ENCODE results near the gene PTPN4. TPM values are rescaled to one million over a fixed set of nuclear protein-coding genes. Genes with fewer than 3 reads are reported as not detected.
"Not testable (repeated sequence)": the region's sequence is repeated elsewhere in the genome, so short reads cannot be mapped to it uniquely, and the experiment has no call there.

The PTPN4 gene
- polyA plus RNA-seq, 3 donors, result 5.5 to 6.7 (median 5.7) TPM

DNA sequence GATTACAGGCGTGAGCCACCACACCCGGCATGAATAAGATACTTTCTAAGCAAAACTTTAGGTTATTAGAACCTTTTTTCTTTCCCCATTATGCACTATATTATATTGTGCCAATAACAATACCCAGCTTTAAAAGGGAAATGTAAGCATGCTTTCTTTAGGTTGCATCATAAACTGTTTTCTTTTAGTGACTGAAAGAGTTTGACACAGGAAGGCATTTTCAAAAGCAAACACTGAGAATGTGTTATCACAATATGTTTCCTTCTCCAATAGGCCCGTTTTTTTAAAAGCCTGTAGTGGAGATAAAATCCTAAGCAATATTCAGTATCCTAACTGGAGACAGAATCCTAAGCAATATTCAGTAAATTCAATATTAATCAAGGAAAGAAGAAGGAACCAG lies 236.4 kb downstream of the PTPN4 start:
- no peak overlapping the region for H2AFZ ChIP-seq (ENCODE audit: insufficient read depth, low read depth, low read length, poor library complexity, severe bottlenecking)
- intact Hi-C loops (cut with micrococcal nuclease), result no loop called here
- no peak overlapping the region for H3K4me3 ChIP-seq (replicated peaks in 1 of 3; ENCODE audit: low read depth in 2 of 3, low read length in 3 of 3)
- no peaks in the 10 kb centered on the region for H3K4me1 Mint-ChIP-seq
- no peak overlapping the region for H3K27ac ChIP-seq (ENCODE audit: low read depth in 1 of 2, low read length in 2 of 2)
- no peaks in the 10 kb centered on the region for H3K27me3 ChIP-seq (ENCODE audit: control insufficient read depth in 2 of 2, insufficient read depth in 2 of 2, low read length in 2 of 2)
- no peak overlapping the region for H3K27ac Mint-ChIP-seq
- H4K20me1 ChIP-seq (ENCODE audit: insufficient read depth, low read length), result no peaks in the 10 kb centered on the region
- H3K4me1 ChIP-seq (ENCODE audit: control insufficient read depth in 1 of 2, insufficient read depth in 2 of 2, low read length in 2 of 2), result no peaks in the 10 kb centered on the region
- no peaks in the 10 kb centered on the region for H3K36me3 ChIP-seq (replicated peaks in 1 of 2; ENCODE audit: control insufficient read depth in 1 of 2, insufficient read depth in 2 of 2, low read length in 2 of 2)
- no peak overlapping the region for H3K9ac ChIP-seq (ENCODE audit: insufficient read depth, low read length, poor library complexity, severe bottlenecking)
- no peak overlapping the region for H3K4me2 ChIP-seq (replicated peaks; ENCODE audit: extremely low read depth, low read length, poor library complexity, severe bottlenecking)
- DNase-seq, result no peak
- peaks cover 2 to 9% (median 4%) of the 10 kb centered on the region in 3 donors for H3K27me3 Mint-ChIP-seq (ENCODE audit: low read depth in 3 of 3)
- H3K4me3 Mint-ChIP-seq, result no peak overlapping the region
- peaks cover 0 to 3% of the 10 kb centered on the region in 2 donors for H3K9me3 ChIP-seq (replicated peaks in 1 of 2; ENCODE audit: control insufficient read depth in 1 of 2, insufficient read depth in 1 of 2, low read length in 2 of 2)
- WGBS (ENCODE audit: insufficient coverage), result no CpG with 5 or more reads among the region's 3 CpGs
- TF ChIP-seq, protein P1, sequence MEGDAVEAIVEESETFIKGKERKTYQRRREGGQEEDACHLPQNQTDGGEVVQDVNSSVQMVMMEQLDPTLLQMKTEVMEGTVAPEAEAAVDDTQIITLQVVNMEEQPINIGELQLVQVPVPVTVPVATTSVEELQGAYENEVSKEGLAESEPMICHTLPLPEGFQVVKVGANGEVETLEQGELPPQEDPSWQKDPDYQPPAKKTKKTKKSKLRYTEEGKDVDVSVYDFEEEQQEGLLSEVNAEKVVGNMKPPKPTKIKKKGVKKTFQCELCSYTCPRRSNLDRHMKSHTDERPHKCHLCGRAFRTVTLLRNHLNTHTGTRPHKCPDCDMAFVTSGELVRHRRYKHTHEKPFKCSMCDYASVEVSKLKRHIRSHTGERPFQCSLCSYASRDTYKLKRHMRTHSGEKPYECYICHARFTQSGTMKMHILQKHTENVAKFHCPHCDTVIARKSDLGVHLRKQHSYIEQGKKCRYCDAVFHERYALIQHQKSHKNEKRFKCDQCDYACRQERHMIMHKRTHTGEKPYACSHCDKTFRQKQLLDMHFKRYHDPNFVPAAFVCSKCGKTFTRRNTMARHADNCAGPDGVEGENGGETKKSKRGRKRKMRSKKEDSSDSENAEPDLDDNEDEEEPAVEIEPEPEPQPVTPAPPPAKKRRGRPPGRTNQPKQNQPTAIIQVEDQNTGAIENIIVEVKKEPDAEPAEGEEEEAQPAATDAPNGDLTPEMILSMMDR (IDR thresholded peaks at IDR 0.05), result no peak
- peaks cover 0 to 10% (median 2%) of the 10 kb centered on the region in 7 donors for H3K9me3 Mint-ChIP-seq
- H3K36me3 Mint-ChIP-seq, result no peaks in the 10 kb centered on the region
- H3K79me2 ChIP-seq (ENCODE audit: insufficient read depth, low read length), result no peaks in the 10 kb centered on the region

DNA sequence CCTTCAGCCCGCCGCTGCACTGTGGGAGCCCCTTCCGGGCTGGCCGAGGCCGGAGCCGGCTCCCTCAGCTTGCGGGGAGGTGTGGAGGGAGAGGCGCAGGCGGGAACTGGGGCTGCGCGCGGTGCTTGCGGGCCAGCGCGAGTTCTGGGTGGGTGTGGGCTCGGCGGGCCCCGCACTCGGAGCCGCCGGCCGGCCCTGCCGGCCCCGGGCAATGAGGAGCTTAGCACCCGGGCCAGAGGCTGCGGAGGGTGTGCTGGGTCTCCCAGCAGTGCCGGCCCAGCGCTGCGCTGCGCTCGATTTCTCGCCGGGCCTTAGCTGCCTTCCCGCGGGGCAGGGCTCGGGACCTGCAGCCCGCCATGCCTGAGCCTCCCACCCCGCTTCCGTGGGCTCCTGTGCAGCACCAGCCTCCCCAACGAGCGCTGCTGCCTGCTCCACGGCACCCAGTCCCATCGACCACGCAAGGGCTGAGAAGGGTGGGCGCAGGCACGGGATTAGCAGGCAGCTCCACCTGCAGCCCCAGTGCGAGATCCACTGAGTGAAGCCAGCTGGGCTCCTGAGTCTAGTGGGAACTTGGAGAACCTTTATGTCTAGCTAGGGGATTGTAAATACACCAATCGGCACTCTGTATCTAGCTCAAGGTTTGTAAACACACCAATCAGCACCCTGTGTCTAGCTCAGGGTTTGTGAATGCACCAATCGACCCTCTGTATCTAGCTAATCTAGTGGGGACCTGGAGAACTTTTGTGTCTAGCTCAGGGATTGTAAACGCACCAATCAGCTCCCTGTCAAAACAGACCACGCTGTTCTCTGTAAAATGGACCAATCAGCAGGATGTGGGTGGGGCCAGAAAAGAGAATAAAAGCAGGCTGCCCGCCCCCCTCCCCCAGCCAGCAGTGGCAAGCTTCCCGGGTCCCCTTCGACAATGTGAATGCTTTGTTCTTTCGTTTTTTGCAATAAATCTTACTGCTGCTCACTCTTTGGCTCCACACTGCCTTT lies 237.5 kb downstream of the PTPN4 start:
- H3K9me3 ChIP-seq (replicated peaks in 1 of 2; ENCODE audit: control insufficient read depth in 1 of 2, insufficient read depth in 1 of 2, low read length in 2 of 2); H3K79me2 ChIP-seq (ENCODE audit: insufficient read depth, low read length); H3K27ac Mint-ChIP-seq; H3K27ac ChIP-seq (ENCODE audit: low read depth in 1 of 2, low read length in 2 of 2); H3K36me3 Mint-ChIP-seq; H3K4me1 Mint-ChIP-seq; H4K20me1 ChIP-seq (ENCODE audit: insufficient read depth, low read length); H3K27me3 ChIP-seq (ENCODE audit: control insufficient read depth in 2 of 2, insufficient read depth in 2 of 2, low read length in 2 of 2); H3K27me3 Mint-ChIP-seq (ENCODE audit: low read depth in 3 of 3); H3K9ac ChIP-seq (ENCODE audit: insufficient read depth, low read length, poor library complexity, severe bottlenecking); H3K4me3 Mint-ChIP-seq; H3K4me3 ChIP-seq (replicated peaks in 1 of 3; ENCODE audit: low read depth in 2 of 3, low read length in 3 of 3); intact Hi-C loops (cut with micrococcal nuclease); H2AFZ ChIP-seq (ENCODE audit: insufficient read depth, low read depth, low read length, poor library complexity, severe bottlenecking); H3K36me3 ChIP-seq (replicated peaks in 1 of 2; ENCODE audit: control insufficient read depth in 1 of 2, insufficient read depth in 2 of 2, low read length in 2 of 2); H3K4me1 ChIP-seq (ENCODE audit: control insufficient read depth in 1 of 2, insufficient read depth in 2 of 2, low read length in 2 of 2); H3K4me2 ChIP-seq (replicated peaks; ENCODE audit: extremely low read depth, low read length, poor library complexity, severe bottlenecking); DNase-seq: not testable (repeated sequence)
- peaks cover 0 to 10% (median 2%) of the 10 kb centered on the region in 7 donors for H3K9me3 Mint-ChIP-seq
- 95% methylated on average over 47 of the region's 55 CpGs for WGBS (ENCODE audit: insufficient coverage)

Measured in CD14-positive monocyte (primary cell).